GM18505 (cell line): ENCODE data around the gene HP1BP3.
"Not testable (repeated sequence)": the region's sequence is repeated elsewhere in the genome, so short reads cannot be mapped to it uniquely, and the experiment has no call there.

ENCODE experiments used
- ATAC-seq: cut with Tn5 transposase; IDR thresholded peaks from one replicate; pipeline ENCODE4 v1.9.1; 2021; ENCODE audit not compliant: unreplicated experiment
- POLR2A ChIP-seq: IDR thresholded peaks from 4 replicates; pipeline ENCODE4 v1.6.1; 2011; ENCODE audit warnings: borderline replicate concordance; ENCODE audit not compliant: insufficient read depth, insufficient read length; ENCODE audit errors: extremely low read depth

The HP1BP3 gene

DNA sequence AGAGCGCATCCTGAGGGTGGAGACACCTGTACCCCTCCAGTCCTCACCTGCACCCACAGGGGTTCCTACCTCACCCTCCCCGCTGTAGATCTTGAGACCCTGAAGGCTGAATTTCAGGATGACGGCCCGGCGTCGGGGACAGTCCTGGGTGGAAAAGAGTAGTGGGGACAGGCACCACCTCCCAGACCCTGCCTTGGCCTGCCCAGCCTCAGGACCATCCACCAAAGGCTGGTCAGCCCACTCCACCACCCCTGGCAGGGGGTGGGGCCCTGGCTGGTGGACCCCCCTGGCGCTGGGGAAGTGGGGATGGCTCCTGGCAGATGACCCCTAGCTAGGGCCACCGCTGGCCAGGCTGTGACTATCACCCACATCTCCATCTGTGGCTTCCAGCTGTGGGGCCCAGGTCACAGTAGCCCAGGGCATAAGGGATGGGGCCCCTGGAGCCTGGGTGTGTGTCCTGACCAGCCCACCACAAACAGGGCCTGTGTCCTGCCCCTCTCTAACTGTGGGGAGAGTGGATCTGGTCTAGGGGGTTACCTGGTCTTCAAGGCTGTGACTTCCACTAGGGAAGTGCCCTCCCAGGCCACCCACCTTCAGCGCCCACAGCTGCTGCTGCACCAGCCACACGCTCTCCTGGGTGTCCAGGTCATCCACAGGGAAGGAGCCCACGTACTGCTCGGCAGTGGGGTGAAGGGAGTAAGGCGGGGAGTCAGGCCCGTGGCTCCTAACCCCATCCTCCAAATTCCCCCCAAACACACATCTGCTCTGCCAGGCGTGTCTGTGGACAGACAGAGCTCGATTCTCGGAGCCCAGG is 60.0 kb downstream of the HP1BP3 start:
- no peak for TF ChIP-seq POLR2A
- ATAC-seq: no peak

DNA sequence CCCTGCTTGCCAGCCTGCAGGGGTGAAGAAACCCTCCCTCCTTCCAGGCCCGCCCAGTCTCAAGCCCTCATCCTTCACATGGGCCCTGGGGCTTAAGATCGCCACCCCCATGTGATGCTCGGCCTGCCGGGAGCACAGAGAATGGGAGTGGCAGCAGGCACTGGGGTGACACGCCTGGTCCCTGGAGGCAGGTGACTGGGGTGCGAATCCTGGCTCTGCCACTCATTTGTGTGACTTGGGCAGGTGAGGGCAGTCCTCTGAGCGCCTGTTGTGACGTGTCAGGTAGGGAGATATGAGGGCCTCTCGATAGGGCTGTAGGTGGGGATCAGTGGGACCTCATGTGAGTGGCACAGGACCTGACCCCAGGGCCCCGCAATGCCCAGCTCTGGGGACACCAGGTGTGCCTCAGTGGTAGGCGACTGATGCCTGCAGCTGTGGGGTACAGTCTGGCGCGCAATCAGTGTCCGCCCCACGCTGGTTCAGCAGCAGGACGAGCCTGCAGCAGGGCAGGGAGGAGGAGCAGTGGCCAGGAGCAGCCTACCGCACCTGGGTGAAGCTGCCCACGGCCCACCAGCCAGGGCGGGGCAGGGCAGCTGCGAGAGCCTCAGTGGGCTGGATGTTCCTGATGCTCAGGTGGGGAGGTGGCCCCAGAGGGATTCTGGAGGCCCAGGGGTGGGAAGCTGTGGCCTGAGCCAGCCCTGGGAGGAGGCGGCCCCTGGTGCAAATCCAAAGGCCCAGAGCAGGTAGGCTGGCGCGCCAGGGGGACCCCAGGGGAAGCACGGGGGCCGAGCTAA is 60.8 kb downstream of the HP1BP3 start:
- no peak for ATAC-seq

GRCh38 chr1:20725189-20726117 is 61.7 kb downstream of the HP1BP3 start:
- no peak for ATAC-seq
- TF ChIP-seq POLR2A: no peak

More for the DNA sequence above, 60.8 kb downstream of the HP1BP3 start:
- no peak for TF ChIP-seq POLR2A

DNA sequence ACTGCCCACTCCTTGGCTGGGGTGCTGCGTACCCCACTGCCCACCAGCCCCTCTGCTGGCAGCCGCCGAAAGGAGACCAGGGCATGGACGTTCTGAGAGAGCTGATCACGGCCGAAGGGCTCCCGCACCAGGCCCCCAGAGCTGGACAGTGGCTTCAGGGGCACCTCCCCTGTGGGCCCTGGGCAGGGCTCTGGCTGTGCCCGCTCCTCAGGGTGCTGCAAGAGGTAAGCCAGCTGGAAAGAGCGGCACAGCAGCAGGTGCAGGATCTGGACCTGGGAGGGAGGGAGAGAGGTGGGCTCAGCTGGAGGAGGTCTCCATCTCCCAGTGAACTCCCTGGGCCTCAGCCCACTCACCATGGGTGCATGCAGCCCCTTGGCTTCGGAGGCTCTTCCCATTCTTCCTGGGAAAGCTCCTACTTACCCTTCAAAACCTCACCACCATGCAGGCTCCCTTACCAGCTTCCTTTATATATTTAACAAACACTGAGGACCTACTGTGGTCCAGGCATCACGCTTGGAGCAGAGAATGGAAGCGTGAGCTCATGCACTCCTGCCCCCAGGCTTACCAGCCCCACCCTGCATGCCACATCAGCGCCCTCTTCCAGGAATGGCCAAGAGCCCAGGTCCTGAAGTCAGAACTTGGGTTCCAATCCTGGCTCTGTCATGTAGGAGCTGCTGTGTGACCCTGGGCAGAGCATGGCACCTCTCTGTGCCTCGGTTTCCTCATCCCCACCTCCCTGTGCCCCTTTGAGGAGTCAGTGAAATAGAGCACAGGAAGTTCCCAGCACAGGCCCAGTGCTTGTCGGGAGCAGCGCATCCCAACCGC is 62.5 kb downstream of the HP1BP3 start:
- TF ChIP-seq POLR2A: no peak
- no peak for ATAC-seq

DNA sequence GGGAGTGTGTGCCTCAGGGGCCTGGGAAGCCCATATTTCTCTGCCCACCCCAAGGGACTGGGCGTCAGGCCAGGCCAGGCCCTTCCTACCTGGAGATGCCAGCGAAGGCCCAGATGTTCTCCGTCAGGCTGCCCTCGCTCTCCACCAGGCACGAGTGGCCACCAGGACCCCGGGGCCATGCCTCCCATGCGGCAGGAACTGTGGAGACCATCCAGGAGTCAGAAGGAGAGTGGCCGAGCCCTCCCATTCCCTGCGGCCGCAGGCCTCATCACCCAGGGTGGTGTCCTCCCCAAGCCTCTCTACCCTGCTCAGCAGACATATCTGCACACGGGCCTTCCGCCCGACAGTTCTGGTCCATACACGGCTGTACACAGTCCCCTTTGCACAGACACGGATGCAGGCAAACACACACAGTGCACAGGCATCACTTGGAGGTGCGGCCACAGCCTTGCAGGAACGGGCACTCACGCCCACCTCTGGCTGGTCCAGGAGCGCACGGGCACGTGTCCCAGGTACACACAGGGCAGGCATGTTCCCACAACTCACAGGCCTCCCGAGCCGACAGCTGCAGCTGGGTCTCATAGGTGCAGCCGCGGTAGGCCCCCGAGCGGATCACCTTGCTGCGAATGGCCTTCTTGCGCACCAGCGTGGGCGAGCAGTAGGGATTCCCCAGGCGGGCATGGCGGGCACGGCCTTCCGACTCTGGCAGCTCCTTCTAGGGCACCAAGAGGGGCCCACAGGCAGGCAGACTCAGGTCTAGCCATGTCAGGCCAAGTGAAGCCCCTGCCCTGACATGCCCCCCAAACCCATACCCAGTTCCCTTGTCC is 63.4 kb downstream of the HP1BP3 start:
- no peak for TF ChIP-seq POLR2A
- no peak for ATAC-seq

DNA sequence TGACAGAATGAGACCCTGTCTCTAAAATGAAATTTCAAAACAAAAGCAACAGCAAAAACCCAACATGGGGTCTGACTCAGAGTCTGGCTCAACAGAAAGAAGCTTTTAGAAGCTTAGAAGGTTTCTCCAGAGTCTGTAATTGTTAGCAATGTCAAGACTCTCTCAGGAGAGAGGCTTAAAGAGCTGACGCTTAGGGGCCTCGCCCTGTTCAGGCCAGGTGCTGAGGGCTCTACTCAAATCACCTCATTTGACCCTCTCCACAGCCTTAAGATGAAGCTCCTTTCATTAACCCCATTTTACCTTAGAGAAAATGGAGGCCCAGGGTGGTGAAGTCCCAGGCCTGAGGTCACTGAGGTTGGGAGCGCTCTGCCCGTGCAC is 64.0 kb downstream of the HP1BP3 start:
- no peak for TF ChIP-seq POLR2A
- ATAC-seq: no peak

DNA sequence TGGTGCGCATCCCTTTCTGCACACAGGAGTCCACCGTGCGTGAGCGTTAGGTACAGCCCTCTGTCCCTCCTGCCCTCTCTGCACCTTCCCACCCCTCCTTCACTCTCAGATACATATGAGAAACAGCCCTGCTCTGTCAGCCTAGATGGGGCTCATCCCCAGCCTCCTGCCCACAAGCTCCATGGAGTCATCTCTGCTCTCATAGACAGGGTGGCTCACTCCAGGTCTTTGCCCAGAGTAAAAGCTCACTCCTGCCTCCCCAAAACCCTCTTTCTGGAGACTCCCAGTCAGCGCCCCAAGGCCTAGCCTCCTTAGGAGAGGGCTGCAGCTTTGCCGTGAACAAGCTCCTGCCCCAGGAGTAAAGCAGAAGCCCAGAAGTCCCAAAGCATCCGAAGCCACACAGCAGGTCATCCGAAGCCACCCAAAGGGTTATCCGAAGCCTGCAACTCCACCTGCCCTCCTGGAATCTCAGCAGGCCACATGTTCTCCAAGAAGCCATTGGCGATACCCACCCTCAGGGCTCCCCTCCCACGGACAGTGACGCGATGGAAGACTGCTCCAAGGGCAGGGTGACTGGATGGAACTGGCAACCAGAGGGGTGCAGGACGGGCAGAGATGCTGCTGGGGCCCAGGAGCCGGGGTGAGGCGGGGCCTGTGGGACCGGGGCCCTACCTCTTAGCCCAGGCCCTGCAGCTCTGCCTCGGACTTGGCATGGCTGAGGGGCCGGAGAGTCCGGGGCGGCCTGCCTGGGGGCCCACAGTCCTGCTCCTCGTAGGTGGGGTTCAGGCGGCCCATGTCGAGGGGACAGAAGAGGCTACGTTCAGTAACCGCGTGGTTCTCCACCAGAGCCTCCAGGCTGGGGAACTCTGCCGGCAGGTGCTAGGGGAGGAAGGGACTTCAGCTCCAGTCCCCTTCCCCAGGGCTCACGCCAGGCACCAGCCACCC is 65.7 kb downstream of the HP1BP3 start:
- no peak for ATAC-seq
- TF ChIP-seq POLR2A: no peak

DNA sequence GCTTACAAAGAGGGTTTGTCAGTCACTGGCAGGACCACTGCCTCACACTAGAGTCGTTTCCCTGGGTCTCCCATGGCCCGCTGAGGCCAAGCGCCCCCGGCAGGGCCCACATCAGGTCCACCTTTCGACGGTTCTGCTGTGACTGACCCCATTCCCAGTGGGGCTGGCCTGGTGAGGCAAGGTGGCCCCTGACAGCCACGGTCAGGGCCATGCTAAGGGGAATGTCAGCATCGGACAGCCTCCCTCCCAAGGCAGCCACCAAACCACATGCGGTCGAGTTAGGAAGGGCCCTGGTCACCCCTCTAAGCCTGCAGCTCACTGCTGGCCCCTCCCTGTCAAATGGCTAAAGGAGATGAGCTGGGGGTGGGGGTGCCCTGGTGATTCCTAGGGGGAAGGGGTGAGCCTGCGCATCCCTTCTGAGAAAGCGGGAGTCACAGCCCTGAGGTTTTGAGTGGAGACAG is 66.4 kb downstream of the HP1BP3 start:
- TF ChIP-seq POLR2A: no peak

DNA sequence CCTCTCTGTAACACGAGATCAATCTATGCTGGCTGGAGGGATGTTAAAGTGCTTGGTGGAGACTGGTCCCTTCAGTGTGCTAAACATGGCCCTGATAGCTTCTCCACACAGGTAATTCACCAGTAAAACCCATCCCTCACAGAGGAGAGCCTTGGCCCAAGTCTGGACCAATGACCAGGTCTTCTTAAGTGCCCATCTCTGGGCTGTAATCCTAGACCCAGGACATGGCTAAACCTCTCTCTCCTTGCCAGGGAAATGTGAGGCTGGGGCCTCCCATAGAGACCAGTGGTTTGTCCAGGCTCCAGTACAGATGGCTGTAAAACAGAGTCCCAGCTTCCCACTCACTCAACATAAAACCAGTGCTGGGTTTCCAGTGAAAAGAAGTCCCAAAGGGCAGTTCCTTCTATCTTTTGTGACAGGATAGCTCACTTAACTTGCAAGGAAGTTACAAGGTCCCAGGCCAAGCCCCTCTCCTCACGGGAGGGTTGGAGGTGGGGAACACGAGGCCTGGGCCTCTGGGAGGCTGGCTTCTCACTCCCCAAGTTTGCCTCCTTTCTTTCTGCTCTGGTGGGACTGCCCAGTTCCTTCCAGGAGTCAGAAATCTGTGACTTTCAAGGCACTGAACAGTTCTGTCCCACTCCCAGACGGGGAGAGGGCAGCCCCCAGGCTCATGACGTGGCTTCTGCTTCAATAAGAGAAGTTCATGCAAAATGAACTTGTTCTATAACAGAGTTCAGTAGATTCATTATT is 67.1 kb downstream of the HP1BP3 start:
- no peak for ATAC-seq
- TF ChIP-seq POLR2A: no peak

More for the DNA sequence above, 66.4 kb downstream of the HP1BP3 start:
- ATAC-seq: no peak

DNA sequence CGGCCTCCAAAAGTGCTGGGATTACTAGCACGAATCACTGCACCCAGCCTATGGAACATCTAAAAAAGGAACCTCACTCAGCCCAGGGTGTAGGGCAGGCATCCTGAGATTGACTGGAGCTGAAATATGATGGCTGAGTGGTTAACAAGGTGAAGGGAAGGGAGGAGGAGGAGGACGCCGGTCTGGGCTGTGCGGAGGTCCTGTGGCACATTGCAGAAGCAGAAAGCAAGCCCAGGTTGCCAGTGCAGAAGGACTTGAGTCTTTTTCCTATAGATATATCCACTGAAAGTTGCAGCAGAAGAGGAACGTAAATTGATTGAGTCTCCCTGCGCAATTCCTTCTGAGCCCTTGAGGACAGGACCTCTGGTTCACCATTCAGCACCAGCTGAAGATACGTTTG is 67.8 kb downstream of the HP1BP3 start:
- TF ChIP-seq POLR2A: no peak
- ATAC-seq: no peak

DNA sequence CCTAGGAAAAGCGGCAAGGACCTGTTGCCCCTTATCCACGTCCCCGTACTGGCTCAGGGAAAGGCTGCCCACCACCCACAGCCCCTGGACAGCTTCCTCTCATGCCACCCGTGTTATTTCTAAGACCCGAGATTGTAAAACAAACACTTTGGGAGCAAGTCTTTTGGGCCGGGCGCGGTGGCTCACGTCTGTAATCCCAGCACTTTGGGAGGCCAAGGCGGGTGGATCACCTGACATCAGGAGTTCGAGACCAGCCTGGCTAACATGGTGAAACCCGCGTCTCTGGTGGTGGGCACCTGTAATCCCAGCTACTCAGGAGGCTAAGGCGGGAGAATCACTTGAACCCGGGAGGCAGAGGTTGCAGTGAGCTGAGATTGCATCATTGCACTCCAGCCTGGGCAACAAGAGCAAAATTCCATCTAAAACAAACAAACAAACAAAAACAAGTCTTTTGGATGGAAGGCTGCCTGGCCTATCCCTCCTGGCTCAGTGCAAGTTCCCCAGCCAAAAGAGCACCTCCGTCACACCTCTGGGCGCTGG is 68.7 kb downstream of the HP1BP3 start:
- ATAC-seq: not testable (repeated sequence)
